SK-N-SH (cell line): ENCODE measurements around the gene GABRD. TPM values are rescaled to one million over a fixed set of nuclear protein-coding genes. Genes with fewer than 3 reads are reported as not detected.

Source experiments
- CTCF ChIA-PET: fragments of 300-600, 350-600 bp; formaldehyde crosslinking; extraction: SDS; loops from one replicate; lab custom pipeline; 2021; lab: Yijun Ruan, JAX
- POLR2A ChIA-PET: fragments of 350-600 bp; sonication (Branson Sonifier 250); formaldehyde crosslinking; extraction: SDS; loops from one replicate; lab custom pipeline; 2020; ENCODE audit warnings: antibody characterized with exemption, inconsistent platforms; lab: Yijun Ruan, JAX
- DNase-seq: peaks from one replicate; pipeline ENCODE4 v3.0.0; 2012
- H2AFZ ChIP-seq: fragments of 200-600 bp; sonication (generic); 2 replicates; pipeline ENCODE4 v1.8.1; 2016; ENCODE audit warnings: antibody characterized with exemption, mild to moderate bottlenecking, low read depth
- H3F3A ChIP-seq: fragments of 200-600 bp; sonication (generic); replicated peaks from 2 replicates; pipeline ENCODE3; 2016; ENCODE audit warnings: antibody characterized with exemption, mild to moderate bottlenecking; ENCODE audit not compliant: insufficient read depth
- H3K27ac ChIP-seq, 2 experiments: fragments of 200-500 bp in 1 of 2; fragments of 200-600 bp in 1 of 2; sonication (Bioruptor generic) in 1 of 2; sonication (generic), shearing (Covaris generic) in 1 of 2; 2 replicates each; pipeline versions ENCODE4 v1.5.1 to v1.6.1; 2014 to 2016; ENCODE audit warnings: low read depth in 2 of 2, inconsistent platforms in 1 of 2, low read length in 1 of 2, mild to moderate bottlenecking in 1 of 2, mixed read lengths in 1 of 2
- H3K27me3 ChIP-seq: fragments of 200-600 bp; sonication (generic), shearing (Covaris generic); 2 replicates; pipeline ENCODE4 v1.6.1; 2016; ENCODE audit warnings: mixed run types; ENCODE audit not compliant: insufficient read depth
- H3K36me3 ChIP-seq, 2 experiments: fragments of 200-500 bp in 1 of 2; fragments of 200-600 bp in 1 of 2; sonication (Bioruptor generic) in 1 of 2; sonication (generic) in 1 of 2; replicated peaks in 1 of 2; 2 replicates each; pipeline versions ENCODE3 to v1.5.1; 2014 to 2016; ENCODE audit warnings: low read length in 1 of 2, mild to moderate bottlenecking in 1 of 2; ENCODE audit not compliant: insufficient read depth in 2 of 2, control insufficient read depth in 1 of 2
- H3K4me1 ChIP-seq, 2 experiments: fragments of 200-500 bp in 1 of 2; fragments of 200-600 bp in 1 of 2; sonication (Bioruptor generic) in 1 of 2; sonication (generic), shearing (Covaris generic) in 1 of 2; 2 replicates each; pipeline versions ENCODE4 v1.5.1 to v1.6.1; 2014 to 2016; ENCODE audit warnings: low read depth in 1 of 2, low read length in 1 of 2, mixed run types in 1 of 2; ENCODE audit not compliant: insufficient read depth in 2 of 2, control insufficient read depth in 1 of 2
- H3K4me2 ChIP-seq: fragments of 200-600 bp; sonication (generic), shearing (Covaris generic); 2 replicates; pipeline ENCODE4 v1.6.1; 2017; ENCODE audit warnings: mixed run types
- H3K4me3 ChIP-seq, 2 experiments: fragments of 200-500 bp in 1 of 2; fragments of 200-600 bp in 1 of 2; sonication (Bioruptor generic) in 1 of 2; sonication (generic), shearing (Covaris generic) in 1 of 2; 2 replicates each; pipeline versions ENCODE4 v1.5.1 to v1.8.1; 2014 to 2016; ENCODE audit warnings: low read depth in 2 of 2, inconsistent platforms in 1 of 2, low read length in 1 of 2, mild to moderate bottlenecking in 1 of 2, mixed read lengths in 1 of 2, moderate library complexity in 1 of 2
- H3K79me2 ChIP-seq: fragments of 200-600 bp; sonication (generic); 2 replicates; pipeline ENCODE4 v1.8.1; 2017; ENCODE audit warnings: mild to moderate bottlenecking; ENCODE audit not compliant: insufficient read depth
- H3K9ac ChIP-seq: fragments of 200-600 bp; sonication (generic); 2 replicates; pipeline ENCODE4 v1.6.1; 2017; ENCODE audit warnings: mixed run types
- H3K9me2 ChIP-seq: fragments of 200-600 bp; sonication (generic); 2 replicates; pipeline ENCODE4 v1.6.1; 2017; ENCODE audit warnings: mixed run types
- H3K9me3 ChIP-seq: fragments of 200-600 bp; sonication (generic); 2 replicates; pipeline ENCODE4 v1.6.1; 2017; ENCODE audit warnings: mixed run types, mild to moderate bottlenecking, moderate library complexity
- H4K20me1 ChIP-seq: fragments of 200-600 bp; sonication (generic); 2 replicates; pipeline ENCODE4 v1.6.1; 2017; ENCODE audit warnings: mild to moderate bottlenecking, mixed run types; ENCODE audit not compliant: insufficient read depth
- CHD2 ChIP-seq: fragments of 150-350 bp; IDR thresholded peaks from 2 replicates; pipeline ENCODE4 v1.6.1; 2018; ENCODE audit warnings: low read length; ENCODE audit not compliant: partially characterized antibody
- CTCF ChIP-seq: fragments of 200-600 bp; sonication (generic); IDR thresholded peaks from 2 replicates; pipeline ENCODE4 v1.6.1; 2017; ENCODE audit warnings: antibody characterized with exemption, mild to moderate bottlenecking, moderate library complexity
- ELF1 ChIP-seq: IDR thresholded peaks from 2 replicates; pipeline ENCODE4 v1.4.0; 2012
- EZH2phosphoT487 ChIP-seq: fragments of 200-600 bp; sonication (generic); IDR thresholded peaks from 2 replicates; pipeline ENCODE4 v1.6.1; 2017; ENCODE audit warnings: low read depth, mixed run types, mild to moderate bottlenecking, antibody characterized with exemption, moderate library complexity, borderline replicate concordance
- GATA2 ChIP-seq: sonication (generic); formaldehyde crosslinking; IDR thresholded peaks from 2 replicates; pipeline ENCODE4 v1.5.0; 2020; ENCODE audit warnings: mild to moderate bottlenecking, missing genetic modification reagents
- JUND ChIP-seq: IDR thresholded peaks from 2 replicates; pipeline ENCODE4 v1.4.0; 2012
- MAX ChIP-seq: IDR thresholded peaks from 2 replicates; pipeline ENCODE4 v1.4.0; 2012; ENCODE audit warnings: low read depth
- NFIC ChIP-seq: IDR thresholded peaks from 2 replicates; pipeline ENCODE4 v1.4.0; 2012; ENCODE audit warnings: borderline replicate concordance
- NRF1 ChIP-seq: IDR thresholded peaks from 2 replicates; pipeline ENCODE4 v1.6.1; 2012; ENCODE audit warnings: low read depth, mild to moderate bottlenecking, low read length
- RCOR1 ChIP-seq: fragments of 150-350 bp; IDR thresholded peaks from 2 replicates; pipeline ENCODE4 v1.6.1; 2017; ENCODE audit warnings: antibody characterized with exemption, low read length
- RFX5 ChIP-seq: IDR thresholded peaks from 2 replicates; pipeline ENCODE4 v1.6.1; 2012; ENCODE audit warnings: mild to moderate bottlenecking, improper control_type of control experiment, low read length
- SMC3 ChIP-seq: IDR thresholded peaks from 2 replicates; pipeline ENCODE4 v1.6.1; 2012; ENCODE audit warnings: low read depth, low read length, improper control_type of control experiment
- TEAD4 ChIP-seq: IDR thresholded peaks from 2 replicates; pipeline ENCODE4 v1.4.0; 2012; ENCODE audit warnings: mild to moderate bottlenecking, borderline replicate concordance; ENCODE audit not compliant: insufficient read depth
- USF1 ChIP-seq: IDR thresholded peaks from 2 replicates; pipeline ENCODE4 v1.4.0; 2012; ENCODE audit warnings: low read depth, borderline replicate concordance
- USF2 ChIP-seq: fragments of 150-350 bp; IDR thresholded peaks from 2 replicates; pipeline ENCODE4 v1.6.1; 2017; ENCODE audit warnings: antibody characterized with exemption, low read length, low read depth, borderline replicate concordance
- YY1 ChIP-seq: IDR thresholded peaks from 2 replicates; pipeline ENCODE4 v1.4.0; 2012; ENCODE audit warnings: low read depth, mild to moderate bottlenecking
- WGBS: methylation state at CpG from one replicate; pipeline ENCODE4 v1.1.6; 2017; ENCODE audit warnings: low lambda C conversion rate; 5-methylcytosine and 5-hydroxymethylcytosine counted together
- polyA plus RNA-seq, 3 experiments: library from polyadenylated mRNA; depleted of rRNA; stranded (reverse); fragments of >200 nt; gene quantifications; 2 replicates each; pipeline ENCODE4 v1.2.3, GENCODE V29; 2012

The GABRD gene
- polyA plus RNA-seq, 1 of the 3 experiments (the other 2 are of a cell fraction), result 0.07 TPM

- Histone ChIP-seq H3K36me3 (no peaks in the 10 kb centered on the region), H3K9me3 (no peaks in the 10 kb centered on the region), H3K9ac (no peak overlapping the region), H3K27ac (no peak overlapping the region), H3K4me2 (no peak overlapping the region), H3K4me3 (no peak overlapping the region)
- POLR2A ChIA-PET, result no interaction called here
- WGBS, result 84% methylated on average over 53 of the region's 61 CpGs
- no peak for TF ChIP-seq RFX5
- no peak for TF ChIP-seq USF2
- no peak for TF ChIP-seq RCOR1
- TF ChIP-seq CHD2, result no peak
- no peak for TF ChIP-seq ELF1
- no peak for TF ChIP-seq MAX
- TF ChIP-seq YY1, result no peak
- TF ChIP-seq TEAD4, result no peak
- no peak for TF ChIP-seq JUND
- TF ChIP-seq NRF1, result no peak
- TF ChIP-seq, all 33 proteins: peak for 0
- DNase-seq, result no peak
- Histone ChIP-seq H3K27me3 (no peaks in the 10 kb centered on the region), H3F3A (no peaks in the 10 kb centered on the region), H3K9me2 (no peaks in the 10 kb centered on the region), H4K20me1 (no peaks in the 10 kb centered on the region), H3K79me2 (no peaks in the 10 kb centered on the region), H3K4me1 (peaks cover 0 to 12% of the 10 kb centered on the region in 2 experiments; a peak in 1 of 4 replicates), H2AFZ (no peak overlapping the region)
- CTCF ChIA-PET, result interaction anchor here (2.8 kb wide), 1 partner anchor 65 kb away, joined by 11 read pairs; no protein-coding TSS in a partner anchor
Observed at GRCh38 chr1:1979482-1980165, 39.5 kb upstream of the GABRD start.

- H3K4me1 ChIP-seq, result peaks cover 0 to 12% of the 10 kb centered on the region in 2 experiments; a peak in 1 of 4 replicates
- TF ChIP-seq RFX5 (no peak), GATA2 (CRISPR knock-in tag) (no peak), CTCF (no peak), MAX (no peak), USF1 (no peak), NRF1 (no peak), TEAD4 (no peak), SMC3 (no peak), NFIC (no peak), EZH2phosphoT487 (no peak), JUND (no peak)
- H3K36me3 ChIP-seq, result no peaks in the 10 kb centered on the region
- H4K20me1 ChIP-seq, result no peaks in the 10 kb centered on the region
- no peak for DNase-seq
- H3K27me3 ChIP-seq, result no peaks in the 10 kb centered on the region
- no peak overlapping the region for H2AFZ ChIP-seq
- no peaks in the 10 kb centered on the region for H3K9me3 ChIP-seq
- H3F3A ChIP-seq, result no peaks in the 10 kb centered on the region
- ChIA-PET POLR2A (no interaction called here), CTCF (interaction anchor here (1.1 kb wide), 1 partner anchor 64 kb away, joined by 4 read pairs; no protein-coding TSS in a partner anchor)
- no peaks in the 10 kb centered on the region for H3K79me2 ChIP-seq
- H3K4me3 ChIP-seq, result no peak overlapping the region
- no peak overlapping the region for H3K9ac ChIP-seq
- H3K27ac ChIP-seq, result no peak overlapping the region
- no peak overlapping the region for H3K4me2 ChIP-seq
- 72% methylated on average over 9 of the region's 42 CpGs for WGBS
- H3K9me2 ChIP-seq, result no peaks in the 10 kb centered on the region
Observed at GRCh38 chr1:1980467-1981141, 38.5 kb upstream of the GABRD start.
